Hepatocyte (in vitro differentiated cells): Measurements from ENCODE around the gene AMMECR1. TPM values are rescaled to one million over a fixed set of nuclear protein-coding genes. Genes with fewer than 3 reads are reported as not detected.

Experiments
- DNase-seq: peaks from one replicate; pipeline ENCODE4 v3.0.0-alpha.2; 2016; ENCODE audit warnings: low spot score
- H2AFZ ChIP-seq: fragments of 200-600 bp; sonication (generic); 2 replicates; pipeline ENCODE4 v1.6.0; 2016; ENCODE audit warnings: antibody characterized with exemption, mild to moderate bottlenecking
- H3K27ac ChIP-seq: fragments of 200-600 bp; sonication (generic); 2 replicates; pipeline ENCODE4 v1.5.1; 2016; ENCODE audit warnings: mild to moderate bottlenecking
- H3K27me3 ChIP-seq: fragments of 200-600 bp; sonication (generic); 2 replicates; pipeline ENCODE4 v1.6.1; 2016
- H3K36me3 ChIP-seq: fragments of 200-600 bp; sonication (generic); replicated peaks from 2 replicates; pipeline ENCODE4 v1.5.1; 2016; ENCODE audit warnings: low read depth; ENCODE audit not compliant: insufficient read depth
- H3K4me1 ChIP-seq: fragments of 200-600 bp; sonication (generic); 2 replicates; pipeline ENCODE4 v1.5.1; 2016; ENCODE audit warnings: mild to moderate bottlenecking, moderate library complexity; ENCODE audit not compliant: insufficient read depth
- H3K4me2 ChIP-seq: fragments of 200-600 bp; sonication (generic); 2 replicates; pipeline ENCODE4 v1.6.0; 2016
- H3K4me3 ChIP-seq: fragments of 200-600 bp; sonication (generic); 2 replicates; pipeline ENCODE4 v1.5.1; 2016; ENCODE audit warnings: mild to moderate bottlenecking
- H3K79me2 ChIP-seq: fragments of 200-600 bp; sonication (generic); 2 replicates; pipeline ENCODE4 v1.6.0; 2017; ENCODE audit warnings: mild to moderate bottlenecking
- H3K9me2 ChIP-seq: fragments of 200-600 bp; sonication (generic); replicated peaks from 2 replicates; pipeline ENCODE4 v1.6.0; 2017; ENCODE audit warnings: mild to moderate bottlenecking; ENCODE audit not compliant: insufficient read depth
- H3K9me3 ChIP-seq: fragments of 200-600 bp; sonication (generic); 2 replicates; pipeline ENCODE4 v1.5.1; 2016; ENCODE audit warnings: low read depth, mild to moderate bottlenecking
- H4K20me1 ChIP-seq: fragments of 200-600 bp; sonication (generic); 2 replicates; pipeline ENCODE4 v1.6.0; 2016; ENCODE audit warnings: mild to moderate bottlenecking; ENCODE audit not compliant: insufficient read depth, poor library complexity, severe bottlenecking
- CTCF ChIP-seq: fragments of 200-600 bp; sonication (generic); IDR thresholded peaks from 2 replicates; pipeline ENCODE4 v1.5.1; 2016; ENCODE audit warnings: antibody characterized with exemption, mild to moderate bottlenecking; ENCODE audit not compliant: poor library complexity
- EZH2 ChIP-seq: fragments of 200-600 bp; sonication (generic); IDR thresholded peaks from 2 replicates; pipeline ENCODE4 v1.6.1; 2016; ENCODE audit warnings: antibody characterized with exemption, mild to moderate bottlenecking, borderline replicate concordance
- EZH2phosphoT487 ChIP-seq: fragments of 200-600 bp; sonication (generic); IDR thresholded peaks from one replicate; pipeline ENCODE4 v1.6.1; 2018; ENCODE audit warnings: antibody characterized with exemption, mild to moderate bottlenecking, low read depth, moderate library complexity; ENCODE audit not compliant: unreplicated experiment, severe bottlenecking
- WGBS: methylation state at CpG from one replicate; pipeline ENCODE4 v1.1.6; 2016; ENCODE audit warnings: low lambda C conversion rate; ENCODE audit errors: missing lambda C conversion rate; 5-methylcytosine and 5-hydroxymethylcytosine counted together
- polyA plus RNA-seq: library from polyadenylated mRNA; unstranded; fragments of >200 nt; fragmentation: Nextera tagmentation; extraction: Ambion mirVana; gene quantifications from 2 replicates; pipeline ENCODE4 v1.2.1, GENCODE V29; 2016
- total RNA-seq: library from RNA; depleted of rRNA; stranded (reverse); fragments of >200 nt; gene quantifications from 2 replicates; pipeline ENCODE4 v1.2.3, GENCODE V29; 2014

AMMECR1 gene
- total and polyA plus RNA-seq, 2 experiments from 2014 or later: 24.6 to 33.3 TPM

- no peaks in the 10 kb centered on the region for H3K79me2 ChIP-seq
- H3K27me3 ChIP-seq: no peaks in the 10 kb centered on the region
- H3K27ac ChIP-seq: no peak overlapping the region
- H3K4me1 ChIP-seq: peaks cover 6% of the 10 kb centered on the region
- no peaks in the 10 kb centered on the region for H3K36me3 ChIP-seq
- no peak overlapping the region for H2AFZ ChIP-seq
- WGBS: 90% methylated on average over 2 of the region's 2 CpGs
- no peak overlapping the region for H3K4me3 ChIP-seq
- no peak overlapping the region for H3K4me2 ChIP-seq
- DNase-seq: no peak
- peaks cover 4% of the 10 kb centered on the region for H3K9me3 ChIP-seq
- TF ChIP-seq EZH2 (no peak), CTCF (no peak), EZH2phosphoT487 (no peak)
- H3K9me2 ChIP-seq: no peaks in the 10 kb centered on the region
- H4K20me1 ChIP-seq: no peaks in the 10 kb centered on the region
Observed at GRCh38 chrX:110183314-110183713, 134.6 kb downstream of the AMMECR1 start.

- H3K4me2 ChIP-seq: no peak overlapping the region
- H3K79me2 ChIP-seq: no peaks in the 10 kb centered on the region
- no peaks in the 10 kb centered on the region for H3K36me3 ChIP-seq
- TF ChIP-seq EZH2phosphoT487 (no peak), EZH2 (no peak), CTCF (no peak)
- no peaks in the 10 kb centered on the region for H3K27me3 ChIP-seq
- WGBS: 68% methylated on average over 6 of the region's 6 CpGs
- H3K4me3 ChIP-seq: no peak overlapping the region
- peaks cover 4% of the 10 kb centered on the region for H3K9me3 ChIP-seq
- H4K20me1 ChIP-seq: no peaks in the 10 kb centered on the region
- no peaks in the 10 kb centered on the region for H3K9me2 ChIP-seq
- no peak overlapping the region for H2AFZ ChIP-seq
- H3K27ac ChIP-seq: no peak overlapping the region
- no peak for DNase-seq
- peaks cover 6% of the 10 kb centered on the region for H3K4me1 ChIP-seq
Observed at GRCh38 chrX:110182865-110183264, 135.0 kb downstream of the AMMECR1 start.

GRCh38 chrX:110182362-110182761, 135.5 kb downstream of the AMMECR1 start:
- Histone ChIP-seq H3K9me3 (peaks cover 4% of the 10 kb centered on the region), H2AFZ (no peak overlapping the region), H3K4me3 (no peak overlapping the region), H3K4me2 (no peak overlapping the region), H3K27me3 (no peaks in the 10 kb centered on the region), H3K4me1 (peaks cover 6% of the 10 kb centered on the region), H4K20me1 (no peaks in the 10 kb centered on the region), H3K36me3 (no peaks in the 10 kb centered on the region), H3K79me2 (no peaks in the 10 kb centered on the region), H3K9me2 (no peaks in the 10 kb centered on the region), H3K27ac (no peak overlapping the region)
- 67% methylated on average over 1 of the region's 1 CpG for WGBS
- TF ChIP-seq EZH2 (no peak), EZH2phosphoT487 (no peak), CTCF (no peak)
- DNase-seq: no peak
